ENCODE measurements around the gene SELENOV. TPM values are rescaled to one million over a fixed set of nuclear protein-coding genes. Genes with fewer than 3 reads are reported as not detected.

SELENOV gene
- total RNA-seq, 1 donor from 2014 or later = not detected

- no peak overlapping the region for H3K4me3 Mint-ChIP-seq (ENCODE audit: unreplicated experiment)
- peaks cover 40% of the 10 kb centered on the region for H3K36me3 Mint-ChIP-seq (ENCODE audit: low read depth, unreplicated experiment)
- H2AFZ ChIP-seq (ENCODE audit: low read depth, low read length) = no peak overlapping the region
- no peak overlapping the region for H3K4me2 ChIP-seq (ENCODE audit: low read length)
- H3K9ac ChIP-seq (ENCODE audit: low read length) = no peak overlapping the region
- peaks cover 78% of the 10 kb centered on the region for H4K20me1 ChIP-seq (ENCODE audit: insufficient read depth, low read length)
- no peaks in the 10 kb centered on the region for H3K27me3 Mint-ChIP-seq (ENCODE audit: low read depth, unreplicated experiment)
- DNase-seq (ENCODE audit: low read depth) (peak; percentile 7), FAIRE-seq (no peak)
- no peaks in the 10 kb centered on the region for H3K9me3 ChIP-seq (ENCODE audit: insufficient read depth, low read depth, low read length)
- peaks cover 3% of the 10 kb centered on the region for H3K4me1 Mint-ChIP-seq (ENCODE audit: low read depth, unreplicated experiment)
- no peak overlapping the region for H3K4me3 ChIP-seq (ENCODE audit: insufficient read depth, low read depth, low read length)
- no peaks in the 10 kb centered on the region for H3K9me3 Mint-ChIP-seq (ENCODE audit: unreplicated experiment)
- peaks cover 7% of the 10 kb centered on the region for H3K4me1 ChIP-seq (ENCODE audit: insufficient read depth, low read length)
- no peak overlapping the region for H3K27ac ChIP-seq (ENCODE audit: low read depth, low read length)
- peaks cover 47% of the 10 kb centered on the region for H3K36me3 ChIP-seq (ENCODE audit: insufficient read depth, low read length)
- H3K27me3 ChIP-seq (ENCODE audit: insufficient read depth, low read length) = no peaks in the 10 kb centered on the region
- peak overlapping the region; percentile 2 for H3K27ac Mint-ChIP-seq (ENCODE audit: unreplicated experiment)
- no peaks in the 10 kb centered on the region for H3K79me2 ChIP-seq (ENCODE audit: insufficient read depth, low read length)
- TF ChIP-seq CTCF (IDR thresholded peaks at IDR 0.05; ENCODE audit: insufficient read depth, low read depth, low read length) (no peak), EZH2 (IDR thresholded peaks at IDR 0.05; ENCODE audit: insufficient read depth, low read length) (no peak)
These were observed 44.1 kb upstream of the SELENOV start for GRCh38 chr19:39470724-39471339.

GRCh38 chr19:39471756-39472536, 43.0 kb upstream of the SELENOV start:
- Histone ChIP-seq H3K4me2 (ENCODE audit: low read length) (no peak overlapping the region), H4K20me1 (ENCODE audit: insufficient read depth, low read length) (peaks cover 76% of the 10 kb centered on the region), H3K9me3 (ENCODE audit: insufficient read depth, low read depth, low read length) (no peaks in the 10 kb centered on the region), H3K79me2 (ENCODE audit: insufficient read depth, low read length) (no peaks in the 10 kb centered on the region), H2AFZ (ENCODE audit: low read depth, low read length) (no peak overlapping the region), H3K9ac (ENCODE audit: low read length) (no peak overlapping the region), H3K4me3 (ENCODE audit: insufficient read depth, low read depth, low read length) (no peak overlapping the region), H3K36me3 (ENCODE audit: insufficient read depth, low read length) (peaks cover 53% of the 10 kb centered on the region), H3K4me1 (ENCODE audit: insufficient read depth, low read length) (peaks cover 7% of the 10 kb centered on the region), H3K27me3 (ENCODE audit: insufficient read depth, low read length) (no peaks in the 10 kb centered on the region), H3K27ac (ENCODE audit: low read depth, low read length) (no peak overlapping the region)
- no peak for TF ChIP-seq CTCF (IDR thresholded peaks at IDR 0.05; ENCODE audit: insufficient read depth, low read depth, low read length)
- TF ChIP-seq EZH2 (IDR thresholded peaks at IDR 0.05; ENCODE audit: insufficient read depth, low read length) = no peak
- DNase-seq (ENCODE audit: low read depth) = no peak
- no peak overlapping the region for H3K4me3 Mint-ChIP-seq (ENCODE audit: unreplicated experiment)
- H3K27me3 Mint-ChIP-seq (ENCODE audit: low read depth, unreplicated experiment) = no peaks in the 10 kb centered on the region
- no peak for FAIRE-seq
- H3K4me1 Mint-ChIP-seq (ENCODE audit: low read depth, unreplicated experiment) = peaks cover 3% of the 10 kb centered on the region
- no peak overlapping the region for H3K27ac Mint-ChIP-seq (ENCODE audit: unreplicated experiment)
- peaks cover 40% of the 10 kb centered on the region for H3K36me3 Mint-ChIP-seq (ENCODE audit: low read depth, unreplicated experiment)
- H3K9me3 Mint-ChIP-seq (ENCODE audit: unreplicated experiment) = no peaks in the 10 kb centered on the region

All from astrocyte (in vitro differentiated cells and primary cell).